GM19397 (cell line): ENCODE results near the gene MYO7A.

Experiments used
- ATAC-seq: cut with Tn5 transposase; IDR thresholded peaks from one replicate; pipeline ENCODE4 v1.9.1; 2021; ENCODE audit warnings: mild to moderate bottlenecking, moderate library complexity; ENCODE audit not compliant: unreplicated experiment

MYO7A gene

DNA sequence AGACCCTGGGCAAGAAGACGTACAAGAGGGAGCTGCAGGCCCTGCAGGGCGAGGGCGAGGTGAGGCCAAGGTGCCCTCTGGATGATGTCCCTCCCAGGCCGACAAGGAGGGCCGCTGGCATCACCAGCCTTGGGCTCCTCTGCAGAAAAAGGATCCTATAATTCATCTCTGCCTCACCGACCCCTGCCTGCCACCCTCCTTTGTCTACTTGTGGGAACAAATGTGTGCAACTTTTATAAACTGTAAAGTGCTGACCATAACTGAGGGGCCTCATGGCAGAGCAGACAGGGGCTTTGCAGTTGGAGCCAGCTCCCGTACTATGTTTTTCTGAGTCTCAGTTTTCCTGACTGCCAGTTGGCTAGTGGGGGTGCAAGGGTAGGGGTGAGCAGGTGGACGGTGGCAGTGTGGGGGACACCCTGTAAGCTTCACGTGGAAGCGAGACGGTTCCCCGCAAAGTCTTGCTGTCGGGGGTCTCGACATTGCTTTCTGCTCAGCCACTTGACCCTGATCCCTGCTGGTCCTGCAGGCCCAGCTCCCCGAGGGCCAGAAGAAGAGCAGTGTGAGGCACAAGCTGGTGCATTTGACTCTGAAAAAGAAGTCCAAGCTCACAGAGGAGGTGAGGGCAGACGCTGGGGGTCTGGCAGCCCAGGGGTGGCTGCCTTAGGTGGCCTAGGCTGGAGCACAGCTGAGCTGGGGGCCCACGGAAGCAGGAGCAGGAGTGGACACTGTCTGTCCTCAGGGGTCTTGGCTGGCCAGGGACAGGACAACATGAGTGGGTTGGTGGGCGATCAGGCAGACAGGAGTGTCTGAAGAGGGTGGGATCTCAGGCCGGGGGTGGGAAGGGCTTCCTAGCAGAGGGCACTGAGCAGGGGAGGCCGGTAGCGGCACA lies 54.7 kb downstream of the MYO7A start:
- ATAC-seq, result no peak

DNA sequence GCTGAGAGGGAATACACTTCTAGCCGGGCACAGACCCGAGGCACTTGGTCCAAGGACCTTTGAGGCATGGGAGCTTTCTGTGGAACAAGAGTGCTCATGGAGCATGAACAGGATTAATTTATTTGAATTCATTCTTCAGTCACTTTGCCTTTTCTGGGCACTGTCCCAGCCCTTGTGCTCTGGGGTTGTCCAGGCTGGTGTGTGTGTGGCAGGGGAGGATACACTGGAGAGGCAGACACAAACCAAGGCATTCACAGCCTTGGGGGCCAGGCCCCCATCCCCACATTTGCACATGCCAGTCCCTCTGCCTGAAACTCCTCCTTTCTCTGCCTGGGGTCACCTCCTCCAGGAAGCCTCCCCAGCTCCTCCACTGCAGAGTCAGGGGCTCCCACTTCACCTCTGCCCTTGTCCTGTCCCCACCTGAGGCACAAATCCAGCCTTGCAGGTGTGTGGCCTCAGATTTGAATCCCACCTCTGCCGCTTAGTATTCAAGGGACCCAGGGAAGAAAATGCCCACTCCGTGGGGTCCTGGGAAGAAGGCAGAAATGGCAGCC lies 55.5 kb downstream of the MYO7A start:
- no peak for ATAC-seq

DNA sequence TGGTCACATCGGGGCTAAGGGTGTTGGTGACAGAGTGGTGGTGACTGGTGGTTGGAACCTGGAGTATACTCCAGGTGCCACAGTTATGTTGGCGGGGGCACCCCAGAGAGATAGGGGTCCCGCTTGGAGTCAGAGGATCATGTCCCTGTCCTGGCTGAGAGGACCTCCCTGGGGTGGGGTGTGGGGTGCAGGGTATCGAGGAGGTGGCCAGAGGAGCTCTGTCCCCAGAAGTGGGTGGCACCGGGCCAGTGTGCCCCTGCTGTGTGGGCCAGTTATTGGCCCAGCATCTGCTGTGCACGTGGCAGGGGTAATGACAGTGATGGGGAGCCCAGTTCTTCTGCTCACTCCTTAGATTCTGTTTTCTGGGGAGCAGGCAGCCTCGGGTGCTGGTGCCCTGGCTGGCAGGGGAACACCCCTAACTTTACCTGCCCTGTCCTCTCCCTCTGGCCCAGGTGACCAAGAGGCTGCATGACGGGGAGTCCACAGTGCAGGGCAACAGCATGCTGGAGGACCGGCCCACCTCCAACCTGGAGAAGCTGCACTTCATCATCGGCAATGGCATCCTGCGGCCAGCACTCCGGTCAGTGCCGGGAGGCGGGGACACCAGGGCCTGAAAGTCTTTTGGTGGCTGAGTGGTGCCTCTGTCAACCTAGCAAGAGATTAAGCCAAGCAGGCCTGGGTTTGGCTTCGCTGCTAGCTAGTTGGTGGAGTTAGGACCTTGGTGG lies 56.3 kb downstream of the MYO7A start:
- no peak for ATAC-seq

DNA sequence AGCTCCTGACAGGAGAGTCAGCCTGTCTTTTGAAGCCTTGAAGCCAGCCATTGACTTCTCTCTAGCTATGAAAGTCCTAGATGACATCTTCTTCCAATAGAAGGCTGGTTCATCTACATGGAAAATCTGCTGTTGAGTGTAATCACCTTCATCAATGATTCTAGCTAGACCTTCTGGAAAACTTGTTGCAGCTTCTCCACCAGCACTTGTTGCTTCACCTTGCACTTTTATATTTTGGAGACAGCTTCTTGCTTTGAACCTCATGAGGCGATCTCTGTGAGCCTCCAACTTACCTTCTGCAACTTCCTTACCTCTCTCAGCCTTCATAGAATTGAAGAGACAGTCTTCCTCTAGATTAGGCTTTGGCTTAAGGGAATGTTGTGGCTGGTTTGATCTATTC lies 58.3 kb downstream of the MYO7A start:
- no peak for ATAC-seq

DNA sequence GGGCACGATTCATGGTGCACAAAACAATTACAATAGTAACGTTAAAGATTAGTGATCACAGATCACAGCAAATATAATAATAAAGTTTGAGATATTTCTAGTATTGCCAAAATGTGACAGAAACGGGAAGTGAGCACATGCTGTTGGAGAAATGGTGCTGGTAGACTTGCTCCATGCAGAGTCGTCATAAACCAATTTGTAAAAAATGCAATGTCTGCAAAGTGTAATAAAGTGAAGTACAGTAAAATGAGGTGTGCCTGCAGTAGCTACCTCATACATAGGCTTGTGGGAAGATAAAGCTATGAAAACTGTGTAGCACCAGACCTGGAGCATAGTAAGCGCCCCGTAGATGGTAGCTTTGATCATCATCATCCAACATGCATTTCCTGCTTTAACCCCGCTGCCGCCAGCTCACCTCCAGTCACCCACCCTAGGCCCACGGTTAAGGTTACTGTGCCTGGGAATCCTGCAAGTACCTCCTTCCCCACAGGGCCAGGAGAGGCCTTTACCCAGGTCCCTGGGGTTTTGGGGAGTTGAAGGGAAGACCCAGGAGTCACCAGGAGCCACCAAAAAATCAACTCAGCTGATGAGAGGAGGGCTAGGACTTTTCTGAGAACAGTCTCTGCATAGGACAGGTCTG lies 59.2 kb downstream of the MYO7A start:
- no peak for ATAC-seq

DNA sequence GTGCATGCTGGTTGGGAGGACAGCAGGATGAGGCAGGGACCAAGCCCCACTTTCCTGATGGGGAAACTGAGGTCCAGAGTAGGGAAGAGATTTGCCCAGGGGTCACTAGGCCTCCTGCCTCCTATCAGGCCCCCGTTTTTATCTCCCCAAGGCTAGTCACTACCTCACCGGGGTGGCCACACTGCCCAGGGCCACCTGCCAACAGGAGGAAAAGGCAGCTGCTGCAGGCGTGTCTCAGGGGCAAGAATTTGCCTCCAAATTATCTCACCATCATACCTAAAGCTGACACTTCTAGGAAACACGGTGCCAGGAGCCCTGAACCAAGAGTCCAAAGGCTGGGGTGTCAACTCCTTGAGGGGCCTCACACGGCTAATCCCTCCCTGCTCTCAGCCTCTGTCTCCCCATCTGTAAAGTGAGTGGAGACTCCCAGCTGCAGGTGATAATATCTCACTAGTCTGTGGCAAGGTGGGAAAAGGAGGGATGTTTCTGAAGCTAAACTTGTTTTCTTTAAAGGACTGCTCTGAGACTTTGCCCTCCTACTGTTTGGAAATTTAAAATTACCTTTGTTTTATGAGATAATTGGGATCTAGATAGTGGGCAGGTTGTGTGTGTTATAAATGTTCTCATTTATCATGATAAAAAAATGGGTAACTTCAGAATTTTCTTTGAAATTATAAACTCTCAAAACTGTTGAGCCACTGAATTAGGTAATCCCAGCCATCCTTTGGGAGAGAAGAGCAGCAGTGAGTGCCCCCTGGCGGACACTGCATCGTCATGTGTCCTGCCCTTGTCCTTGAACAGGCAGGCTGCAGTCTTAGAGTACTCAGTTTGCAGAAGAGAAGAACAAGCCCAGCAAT lies 60.0 kb downstream of the MYO7A start:
- no peak for ATAC-seq

DNA sequence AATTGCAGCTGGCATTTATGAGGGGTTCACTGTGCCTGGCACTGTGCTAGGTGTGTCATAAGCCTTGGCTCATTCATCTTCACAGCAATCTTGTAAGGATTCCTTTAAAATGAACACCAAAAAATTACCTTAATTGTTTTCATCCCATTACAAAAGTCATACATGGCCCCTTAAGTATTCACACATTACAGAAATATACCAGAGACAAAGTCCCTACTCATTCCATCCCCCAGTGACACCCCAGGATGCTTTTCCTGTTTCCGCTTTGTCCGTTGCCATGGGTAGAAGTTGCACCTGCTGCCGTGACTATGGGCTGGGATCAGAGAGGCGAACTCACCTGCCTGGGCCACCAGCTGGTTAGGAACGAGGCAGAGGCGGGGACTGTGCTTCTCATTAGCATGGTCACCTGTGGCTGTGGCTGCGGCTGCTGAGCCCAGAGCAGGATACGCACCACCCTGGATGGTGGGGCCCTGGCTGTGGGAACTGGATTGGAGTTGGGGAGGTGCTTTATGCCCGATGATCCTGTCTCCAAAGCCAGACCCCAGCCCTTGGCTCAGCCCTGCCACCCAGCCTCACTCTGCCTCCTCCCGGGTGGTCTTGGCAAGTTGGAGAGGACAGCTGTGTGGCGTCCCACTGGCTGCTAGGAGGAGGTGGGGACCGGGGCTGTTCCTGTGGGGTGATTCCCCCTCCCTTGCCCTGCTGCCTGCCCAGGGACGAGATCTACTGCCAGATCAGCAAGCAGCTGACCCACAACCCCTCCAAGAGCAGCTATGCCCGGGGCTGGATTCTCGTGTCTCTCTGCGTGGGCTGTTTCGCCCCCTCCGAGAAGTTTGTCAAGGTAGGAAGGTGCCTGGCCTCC lies 60.8 kb downstream of the MYO7A start:
- no peak for ATAC-seq

DNA sequence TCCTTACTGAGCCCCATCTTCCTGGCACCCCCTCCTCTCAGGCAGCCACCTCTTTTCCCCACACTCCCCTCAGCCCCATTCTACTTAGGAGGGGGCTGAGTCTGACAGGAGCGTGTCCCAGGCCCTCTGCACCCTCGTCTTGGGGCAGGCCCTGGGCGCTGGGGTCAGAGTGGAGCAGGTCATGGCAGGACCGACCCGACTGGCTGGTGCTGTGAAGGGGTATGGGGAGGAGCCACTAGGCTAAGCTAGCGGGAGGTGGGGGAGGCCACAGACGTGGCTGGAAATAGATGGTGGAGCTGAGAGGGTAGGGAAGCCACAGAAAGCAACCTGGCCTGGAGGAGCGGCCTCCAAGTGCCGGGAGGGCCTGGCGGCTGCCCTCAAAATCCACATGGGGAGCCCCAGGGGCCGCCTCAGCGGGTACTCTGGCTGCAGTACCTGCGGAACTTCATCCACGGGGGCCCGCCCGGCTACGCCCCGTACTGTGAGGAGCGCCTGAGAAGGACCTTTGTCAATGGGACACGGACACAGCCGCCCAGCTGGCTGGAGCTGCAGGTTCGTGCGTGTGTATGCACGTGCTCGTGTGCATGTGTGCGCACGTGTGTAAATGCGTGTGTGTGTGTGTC lies 61.7 kb downstream of the MYO7A start:
- no peak for ATAC-seq

DNA sequence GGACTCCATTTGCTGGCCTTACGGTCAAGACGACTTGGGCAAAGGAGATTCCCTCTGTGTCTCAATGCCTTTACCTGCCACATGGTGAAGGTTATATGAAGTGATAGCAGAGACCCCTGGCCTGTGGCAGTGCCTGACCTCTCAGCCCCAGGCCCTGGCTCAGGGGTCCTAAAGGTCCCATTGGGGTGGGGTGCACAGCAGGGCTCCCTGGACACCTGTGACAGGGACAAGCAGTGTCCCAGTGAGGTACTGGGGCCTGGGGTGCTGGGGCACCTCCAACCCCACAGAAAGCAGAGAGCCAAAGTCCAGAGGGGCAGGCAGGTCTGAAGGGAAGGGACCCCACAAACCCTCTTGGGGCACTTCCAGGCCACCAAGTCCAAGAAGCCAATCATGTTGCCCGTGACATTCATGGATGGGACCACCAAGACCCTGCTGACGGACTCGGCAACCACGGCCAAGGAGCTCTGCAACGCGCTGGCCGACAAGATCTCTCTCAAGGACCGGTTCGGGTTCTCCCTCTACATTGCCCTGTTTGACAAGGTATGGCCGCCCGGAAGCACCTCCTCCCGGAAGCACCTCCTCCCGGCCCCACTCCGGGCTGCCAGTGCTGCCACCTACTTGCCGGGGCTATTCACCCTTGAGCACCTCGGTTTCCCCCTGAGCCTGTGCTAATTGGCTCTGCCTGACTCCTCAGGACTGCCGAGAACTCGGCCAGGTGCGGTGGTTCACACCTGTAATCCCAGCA lies 62.5 kb downstream of the MYO7A start:
- ATAC-seq, result no peak

DNA sequence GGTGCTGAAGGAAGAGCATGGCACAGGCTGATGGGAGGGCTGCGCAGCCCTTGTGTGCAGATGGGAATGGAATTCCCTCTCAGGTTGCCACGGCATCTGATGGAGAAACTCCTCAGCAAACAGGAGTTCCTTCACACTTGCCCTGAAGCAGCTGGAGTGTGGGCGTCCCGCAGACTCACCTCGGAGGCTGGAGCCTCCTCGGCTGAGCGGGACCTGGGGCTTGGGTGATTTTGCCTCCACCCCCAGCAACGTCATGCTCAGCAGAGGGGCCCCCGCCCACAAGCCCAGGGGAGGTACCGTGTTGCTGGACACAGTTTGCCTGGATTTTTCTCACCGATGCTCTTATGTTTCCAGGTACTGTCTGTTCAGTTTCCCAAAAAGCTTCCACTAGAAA lies 63.4 kb downstream of the MYO7A start:
- no peak for ATAC-seq

DNA sequence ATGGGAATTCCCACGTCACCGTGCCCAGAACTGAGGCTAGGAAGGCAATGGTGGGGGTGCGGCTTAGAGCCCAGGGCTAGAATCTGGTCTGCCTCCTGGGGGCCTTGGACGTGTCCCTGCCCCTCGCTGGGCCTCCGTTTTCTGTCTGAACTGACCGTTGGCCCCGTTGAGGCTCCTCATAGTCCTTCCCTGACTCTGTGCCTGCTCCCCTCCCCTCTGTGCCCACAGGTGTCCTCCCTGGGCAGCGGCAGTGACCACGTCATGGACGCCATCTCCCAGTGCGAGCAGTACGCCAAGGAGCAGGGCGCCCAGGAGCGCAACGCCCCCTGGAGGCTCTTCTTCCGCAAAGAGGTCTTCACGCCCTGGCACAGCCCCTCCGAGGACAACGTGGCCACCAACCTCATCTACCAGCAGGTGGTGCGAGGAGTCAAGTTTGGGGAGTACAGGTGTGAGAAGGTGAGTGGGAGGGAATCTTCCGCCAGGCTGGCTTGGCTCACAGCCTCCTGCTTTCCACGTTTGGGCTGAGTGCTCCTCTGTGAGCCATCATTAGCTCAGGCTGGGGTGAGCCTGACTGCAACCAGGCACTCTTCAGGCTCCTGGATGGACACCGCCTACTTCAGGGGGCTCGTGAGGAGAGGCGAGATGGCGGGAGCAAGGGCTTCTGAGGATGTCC lies 63.9 kb downstream of the MYO7A start:
- no peak for ATAC-seq

DNA sequence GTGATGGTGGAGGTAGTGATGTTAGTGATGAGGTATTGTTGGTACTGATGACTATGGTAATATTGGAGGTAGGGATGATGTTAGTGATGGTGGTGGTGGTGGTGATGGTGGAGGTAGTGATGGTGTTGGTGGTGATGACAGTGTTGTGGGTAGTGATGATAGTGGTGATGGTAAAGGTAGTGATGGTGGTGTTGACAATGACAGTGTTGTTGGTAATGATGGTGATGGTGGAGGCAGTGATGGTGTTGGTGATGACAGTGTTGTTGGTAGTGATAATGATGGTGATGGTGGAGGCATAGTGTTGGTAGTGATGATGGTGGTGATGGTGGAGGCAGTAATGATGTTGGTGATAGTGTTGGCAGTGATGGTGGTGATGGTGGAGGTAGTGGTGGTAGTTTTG lies 65.1 kb downstream of the MYO7A start:
- no peak for ATAC-seq

DNA sequence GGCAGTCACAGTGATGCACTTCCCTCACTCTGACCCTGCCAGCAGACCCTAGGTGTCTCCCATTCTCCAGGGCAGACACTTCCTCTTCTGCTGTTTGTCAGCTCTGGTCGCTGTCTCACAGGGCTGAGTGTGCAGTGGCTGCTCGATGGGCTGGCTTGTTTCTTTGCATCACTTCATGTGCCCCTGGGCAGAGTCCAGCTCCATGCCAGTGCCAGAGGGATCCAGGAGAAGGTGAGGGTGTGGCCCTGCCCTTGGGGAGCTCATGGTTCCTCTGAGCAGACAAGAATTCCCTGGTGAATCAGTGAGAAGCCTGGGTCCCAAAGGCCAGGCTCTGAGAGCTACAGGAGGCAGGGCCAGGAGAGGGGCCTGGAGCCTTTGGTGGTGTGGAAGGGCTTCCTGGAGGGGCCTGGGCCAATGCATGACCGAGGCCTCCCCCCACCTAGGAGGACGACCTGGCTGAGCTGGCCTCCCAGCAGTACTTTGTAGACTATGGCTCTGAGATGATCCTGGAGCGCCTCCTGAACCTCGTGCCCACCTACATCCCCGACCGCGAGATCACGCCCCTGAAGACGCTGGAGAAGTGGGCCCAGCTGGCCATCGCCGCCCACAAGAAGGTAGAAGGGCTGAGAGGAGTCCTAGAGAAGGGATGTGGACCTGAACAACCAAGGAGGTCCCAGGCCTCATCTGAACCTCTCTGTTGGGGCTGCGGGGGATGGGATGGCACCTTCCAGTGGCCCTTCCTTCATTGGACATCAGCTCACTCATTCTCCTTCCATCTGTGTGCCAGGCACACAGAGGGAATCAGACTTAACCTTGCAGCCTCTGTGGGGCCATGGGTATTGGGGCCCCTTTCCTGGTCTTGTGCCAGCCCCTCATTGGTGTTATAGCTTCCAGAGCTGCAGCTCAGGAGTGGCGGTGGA lies 66.1 kb downstream of the MYO7A start:
- no peak for ATAC-seq

DNA sequence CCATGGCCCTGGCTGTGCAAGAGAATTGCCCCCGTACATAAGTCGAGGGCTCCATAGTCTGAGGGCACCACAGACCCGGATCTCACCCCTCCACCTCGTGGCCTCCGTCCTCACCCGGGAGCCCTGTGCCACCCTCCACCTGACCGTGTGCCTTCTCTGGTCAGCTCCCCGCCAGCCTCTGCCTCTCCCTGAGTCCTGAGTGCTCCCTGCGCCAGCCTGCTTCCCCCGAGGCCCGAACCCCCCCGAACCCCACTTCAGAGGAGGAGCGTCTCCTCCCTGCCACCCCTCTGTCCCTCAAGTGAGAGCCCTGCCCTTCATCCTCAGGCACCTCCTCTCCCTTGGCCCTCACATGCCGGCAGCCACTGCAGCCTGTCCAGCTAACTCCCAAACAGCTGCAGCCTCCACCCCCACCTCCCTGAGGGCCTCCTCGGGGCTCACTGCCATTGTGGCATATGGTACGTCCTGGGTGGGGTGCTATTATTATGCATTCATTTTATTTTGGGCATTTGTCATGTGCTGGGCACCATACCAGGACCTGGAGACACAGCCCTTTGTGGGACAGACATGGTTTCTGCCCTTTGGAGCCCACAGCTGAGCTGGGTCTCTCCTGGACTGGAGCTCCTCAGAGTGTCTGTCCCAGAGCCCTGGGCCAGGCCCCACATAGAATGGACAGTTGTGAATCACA lies 67.2 kb downstream of the MYO7A start:
- ATAC-seq, result no peak

DNA sequence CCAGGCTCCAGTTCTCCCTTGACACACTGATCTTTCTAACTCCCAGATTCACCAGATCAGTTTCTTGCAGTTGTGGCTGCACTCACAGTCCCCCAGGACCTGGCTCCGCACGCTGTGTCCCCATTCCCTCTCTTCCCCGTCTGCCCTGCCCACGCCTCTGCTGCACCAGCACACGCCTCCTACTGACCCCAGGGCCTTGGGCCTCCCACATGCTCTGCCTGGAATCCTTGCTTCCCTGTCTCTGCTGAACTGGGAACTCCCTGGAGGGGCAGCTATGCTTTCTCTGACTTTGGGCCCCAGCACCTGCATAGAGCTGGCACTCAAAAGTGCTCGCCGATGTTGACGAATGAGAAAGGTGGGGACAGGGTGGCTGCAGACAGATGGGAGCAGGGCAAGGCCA lies 68.9 kb downstream of the MYO7A start:
- ATAC-seq, result no peak

DNA sequence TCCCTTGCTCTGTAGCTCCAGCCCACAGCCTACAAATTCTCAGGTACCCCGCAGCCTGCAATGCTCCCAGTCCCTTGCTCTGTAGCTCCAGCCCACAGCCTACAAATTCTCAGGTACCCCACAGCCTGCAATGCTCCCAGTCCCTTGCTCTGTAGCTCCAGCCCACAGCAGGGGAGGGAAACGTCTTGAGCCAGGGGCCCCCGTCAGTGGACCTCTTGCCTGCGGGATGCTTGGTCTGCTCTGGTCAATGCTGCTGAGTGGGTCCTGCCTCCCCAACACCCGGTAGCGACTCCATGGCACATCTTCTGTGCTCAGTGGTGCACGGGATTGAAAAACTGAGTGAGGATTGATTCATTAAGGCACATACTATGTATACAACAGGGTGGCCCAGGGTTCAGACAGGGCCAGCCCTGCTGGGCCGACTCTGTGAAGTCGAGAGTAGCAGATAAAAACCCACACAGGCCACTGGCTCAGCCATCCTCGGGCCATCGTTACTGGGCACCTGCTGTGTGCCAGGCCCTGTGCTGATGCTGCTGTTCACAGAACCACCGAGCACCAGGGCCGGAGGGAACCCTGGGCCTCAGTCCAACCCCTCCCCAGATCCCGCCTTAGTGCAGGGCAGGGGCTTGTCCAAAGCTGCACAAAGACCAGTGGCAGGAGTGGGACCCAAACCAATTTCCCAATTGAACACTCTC lies 69.7 kb downstream of the MYO7A start:
- ATAC-seq, result no peak
